ENCODE data around the gene SPEG.

The SPEG gene

GRCh38 chr2:219387306-219388120 lies 47.1 kb upstream of the SPEG start, which contains the start of gene DNPEP:
TSS of gene DNPEP (minus strand) at chr2:219387912. CDS start at chr2:219387794, 118 bp downstream.
- TF ChIP-seq YY1 (IDR thresholded peaks at IDR 0.05; ENCODE audit: low read depth), result no peak
- TF ChIP-seq EP300 (IDR thresholded peaks at IDR 0.05; ENCODE audit: borderline replicate concordance), result no peak
- TF ChIP-seq USF1 (IDR thresholded peaks at IDR 0.05), result peak; percentile 85
- TF ChIP-seq CEBPB (IDR thresholded peaks at IDR 0.05), result no peak
- TF ChIP-seq TCF12 (IDR thresholded peaks at IDR 0.05; ENCODE audit: low read depth), result 0 out of 2 replicates have a peak, but pooled peaks have one; percentile 26
- TF ChIP-seq EGR1 (IDR thresholded peaks at IDR 0.05), result no peak
- no peak for TF ChIP-seq RAD21 (IDR thresholded peaks at IDR 0.05; ENCODE audit: low read depth)
- no peak for TF ChIP-seq TEAD4 (IDR thresholded peaks at IDR 0.05)
- peak; percentile 73 for TF ChIP-seq MAX (IDR thresholded peaks at IDR 0.05)
- no peak for TF ChIP-seq ZBTB7A (IDR thresholded peaks at IDR 0.05; ENCODE audit: low read depth)
- TF ChIP-seq REST (IDR thresholded peaks at IDR 0.05; ENCODE audit: low read depth), result no peak
- no peak for TF ChIP-seq NFIC (IDR thresholded peaks at IDR 0.05)
- peak; percentile 66 for TF ChIP-seq TAF1 (IDR thresholded peaks at IDR 0.05; ENCODE audit: low read depth)
- TF ChIP-seq CREB1 (IDR thresholded peaks at IDR 0.05; ENCODE audit: low read depth), result no peak
- no peak for TF ChIP-seq FOXM1 (IDR thresholded peaks at IDR 0.05; ENCODE audit: borderline replicate concordance, low read depth)

GRCh38 chr2:219388121-219388906 lies 46.3 kb upstream of the SPEG start:
- no peak; the same call in 1 of the 2 replicates for TF ChIP-seq RAD21 (IDR thresholded peaks at IDR 0.05; ENCODE audit: low read depth)
- no peak for TF ChIP-seq YY1 (IDR thresholded peaks at IDR 0.05; ENCODE audit: low read depth)
- no peak for TF ChIP-seq TEAD4 (IDR thresholded peaks at IDR 0.05)
- no peak for TF ChIP-seq CEBPB (IDR thresholded peaks at IDR 0.05)
- no peak for TF ChIP-seq EP300 (IDR thresholded peaks at IDR 0.05; ENCODE audit: borderline replicate concordance)
- peak; percentile 38; the same call in 1 of the 2 replicates for TF ChIP-seq TAF1 (IDR thresholded peaks at IDR 0.05; ENCODE audit: low read depth)
- peak; percentile 89 for TF ChIP-seq EGR1 (IDR thresholded peaks at IDR 0.05)
- TF ChIP-seq MAX (IDR thresholded peaks at IDR 0.05), result peak; percentile 66
- peak; percentile 71 for TF ChIP-seq ZBTB7A (IDR thresholded peaks at IDR 0.05; ENCODE audit: low read depth)
- no peak for TF ChIP-seq FOXM1 (IDR thresholded peaks at IDR 0.05; ENCODE audit: borderline replicate concordance, low read depth)

GRCh38 chr2:219388907-219389156 lies 45.8 kb upstream of the SPEG start:
- TF ChIP-seq CREB1 (IDR thresholded peaks at IDR 0.05; ENCODE audit: low read depth) (no peak), REST (IDR thresholded peaks at IDR 0.05; ENCODE audit: low read depth) (no peak), USF1 (IDR thresholded peaks at IDR 0.05) (no peak), MAX (IDR thresholded peaks at IDR 0.05) (no peak), EGR1 (IDR thresholded peaks at IDR 0.05) (no peak), TEAD4 (IDR thresholded peaks at IDR 0.05) (no peak), FOXM1 (IDR thresholded peaks at IDR 0.05; ENCODE audit: borderline replicate concordance, low read depth) (no peak), TAF1 (IDR thresholded peaks at IDR 0.05; ENCODE audit: low read depth) (no peak), TCF12 (IDR thresholded peaks at IDR 0.05; ENCODE audit: low read depth) (no peak), ZBTB7A (IDR thresholded peaks at IDR 0.05; ENCODE audit: low read depth) (no peak), EP300 (IDR thresholded peaks at IDR 0.05; ENCODE audit: borderline replicate concordance) (no peak), NFIC (IDR thresholded peaks at IDR 0.05) (no peak), RAD21 (IDR thresholded peaks at IDR 0.05; ENCODE audit: low read depth) (no peak), CEBPB (IDR thresholded peaks at IDR 0.05) (no peak)

- TF ChIP-seq TCF12 (IDR thresholded peaks at IDR 0.05; ENCODE audit: low read depth), result no peak
- no peak for TF ChIP-seq EGR1 (IDR thresholded peaks at IDR 0.05)
- no peak for TF ChIP-seq RAD21 (IDR thresholded peaks at IDR 0.05; ENCODE audit: low read depth)
These were observed 41.9 kb upstream of the SPEG start for GRCh38 chr2:219392754-219393153.

GRCh38 chr2:219395609-219396008 lies 39.0 kb upstream of the SPEG start:
- TF ChIP-seq ZBTB7A (IDR thresholded peaks at IDR 0.05; ENCODE audit: low read depth), result no peak
- TF ChIP-seq MAX (IDR thresholded peaks at IDR 0.05), result no peak
- TF ChIP-seq TEAD4 (IDR thresholded peaks at IDR 0.05), result no peak
- TF ChIP-seq TCF12 (IDR thresholded peaks at IDR 0.05; ENCODE audit: low read depth), result no peak
